Measurements from ENCODE around the gene DDIT4L.
"Not testable (repeated sequence)": the region's sequence is repeated elsewhere in the genome, so short reads cannot be mapped to it uniquely, and the experiment has no call there.

DDIT4L gene

DNA sequence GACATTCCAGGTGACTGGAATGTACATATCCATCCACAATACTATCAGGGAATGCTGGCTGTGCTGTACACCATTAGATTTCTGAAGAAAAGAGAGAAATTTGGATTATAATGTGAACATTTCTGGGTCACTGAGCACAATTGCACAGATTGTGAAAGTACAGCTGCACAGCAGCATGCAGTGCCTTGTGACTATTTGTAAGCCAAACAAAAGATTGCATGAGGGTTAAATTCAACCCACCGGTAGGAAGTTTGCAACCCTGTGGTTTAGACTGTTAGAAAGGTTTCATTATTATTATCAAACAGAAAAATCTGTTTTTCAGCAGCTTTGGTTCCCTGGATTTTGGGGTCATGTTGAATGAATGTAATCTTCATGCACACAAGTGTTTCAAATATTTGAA is 24.5 kb downstream of the DDIT4L start:
- no peak for DNase-seq

DNA sequence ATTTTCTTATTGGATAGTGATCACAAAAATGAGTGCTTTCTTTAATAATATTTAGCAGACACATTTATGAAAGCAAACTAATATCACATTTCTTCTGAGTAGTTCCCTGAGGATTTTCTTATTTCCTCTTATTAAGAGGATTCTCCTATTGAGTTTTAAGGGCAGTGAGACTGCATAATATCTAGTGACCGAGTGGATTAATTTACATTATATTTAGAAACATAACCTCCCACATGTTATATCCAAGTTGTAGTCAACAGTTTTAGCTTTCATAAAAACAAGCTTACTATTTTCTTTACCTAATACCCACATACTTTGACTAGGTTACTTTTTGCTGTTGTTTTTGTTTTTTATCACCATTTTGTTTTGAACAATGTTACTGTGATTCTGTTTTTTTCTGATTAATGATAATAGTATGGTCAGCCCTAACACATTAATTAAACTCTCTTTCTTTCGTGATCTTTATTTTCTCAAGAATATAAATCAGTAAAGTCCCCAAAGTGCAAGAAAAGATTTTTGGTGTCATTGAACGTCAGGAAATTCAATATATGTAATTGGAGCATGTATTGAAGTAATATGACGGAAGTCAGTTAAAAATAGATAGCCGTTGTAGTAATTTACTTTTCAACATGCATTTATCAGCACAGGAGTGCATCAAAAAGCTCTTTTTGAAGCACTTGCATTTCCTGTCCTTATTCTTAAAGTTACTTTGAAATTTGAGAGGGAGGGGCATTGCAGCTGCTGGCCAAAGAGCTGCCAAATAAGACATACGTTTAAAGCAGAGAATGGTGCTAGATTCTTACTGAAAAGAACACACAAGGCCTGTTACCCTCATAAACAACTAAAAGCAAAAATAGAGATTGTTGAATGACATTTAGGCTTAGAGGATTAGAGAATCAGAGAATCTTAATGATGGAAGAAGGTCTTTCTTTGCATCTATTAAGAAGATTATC is 25.2 kb downstream of the DDIT4L start:
- DNase-seq = no peak

DNA sequence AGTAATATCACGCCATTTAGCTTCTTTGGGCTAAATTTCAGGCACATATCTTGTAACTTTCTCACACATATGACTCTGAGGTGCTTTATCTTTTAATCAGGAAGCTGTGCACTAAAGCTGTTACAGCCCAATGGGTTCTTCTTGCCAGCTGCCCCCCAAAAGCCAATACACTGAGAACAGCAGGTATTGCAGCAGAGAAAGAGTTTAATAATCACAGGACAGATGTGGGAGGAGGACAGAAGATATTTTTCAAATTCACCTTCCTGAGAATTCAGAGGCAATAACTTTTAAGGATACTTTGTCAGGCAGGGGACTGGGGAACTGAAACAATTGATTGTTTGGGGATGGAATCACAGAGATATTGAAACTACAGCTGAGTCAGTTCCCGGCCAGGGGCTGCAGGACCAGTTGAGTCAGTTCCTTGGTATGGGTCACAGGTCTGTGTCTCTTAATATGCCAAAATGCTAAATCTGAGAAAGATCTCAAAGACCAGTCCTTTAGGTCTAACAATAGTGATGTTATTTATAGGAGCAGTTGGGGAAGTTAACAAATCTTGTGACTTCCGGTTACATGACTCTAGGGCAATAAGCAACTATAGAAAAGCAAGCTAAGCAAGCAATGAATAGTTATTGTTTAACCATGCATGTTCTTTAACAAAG is 28.1 kb downstream of the DDIT4L start:
- DNase-seq = no peak

DNA sequence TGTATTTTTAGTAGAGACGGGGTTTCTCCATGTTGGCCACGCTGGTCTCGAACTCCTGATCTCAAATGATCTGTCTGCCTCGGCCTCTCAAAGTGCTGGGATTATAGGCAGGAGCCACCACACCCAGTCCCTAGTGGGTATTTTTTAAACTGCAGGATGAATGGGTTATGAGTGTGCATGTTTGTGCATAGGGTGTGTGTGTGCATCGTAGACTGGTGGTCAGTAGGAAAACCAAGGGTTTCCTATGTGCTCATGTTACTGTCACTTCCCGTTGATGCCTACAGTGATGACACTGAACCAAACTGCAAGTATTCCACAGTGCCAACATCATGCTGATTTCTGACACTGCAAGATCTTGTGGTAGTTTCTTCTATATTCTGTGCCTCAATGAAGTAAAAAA is 41.1 kb downstream of the DDIT4L start:
- no peak for DNase-seq

DNA sequence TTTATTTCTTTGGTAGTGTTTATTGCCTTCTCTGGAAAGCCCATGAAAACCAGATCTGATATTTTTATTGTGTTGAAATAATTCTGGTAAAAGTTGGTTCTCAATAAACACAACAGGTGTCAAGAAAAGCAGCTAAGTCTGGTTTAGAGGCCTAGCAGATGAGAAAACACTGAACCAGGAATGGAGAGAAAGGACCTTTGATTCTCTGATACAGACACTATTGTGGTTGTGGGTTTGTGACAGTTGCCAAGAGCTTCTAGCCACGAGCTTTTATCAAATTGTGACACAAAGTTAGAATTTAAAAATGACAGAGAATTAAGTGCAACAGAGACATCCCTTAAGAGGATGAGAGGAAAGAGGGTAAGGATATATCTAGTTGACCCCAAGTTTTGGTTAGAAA is 42.6 kb downstream of the DDIT4L start:
- DNase-seq = no peak

DNA sequence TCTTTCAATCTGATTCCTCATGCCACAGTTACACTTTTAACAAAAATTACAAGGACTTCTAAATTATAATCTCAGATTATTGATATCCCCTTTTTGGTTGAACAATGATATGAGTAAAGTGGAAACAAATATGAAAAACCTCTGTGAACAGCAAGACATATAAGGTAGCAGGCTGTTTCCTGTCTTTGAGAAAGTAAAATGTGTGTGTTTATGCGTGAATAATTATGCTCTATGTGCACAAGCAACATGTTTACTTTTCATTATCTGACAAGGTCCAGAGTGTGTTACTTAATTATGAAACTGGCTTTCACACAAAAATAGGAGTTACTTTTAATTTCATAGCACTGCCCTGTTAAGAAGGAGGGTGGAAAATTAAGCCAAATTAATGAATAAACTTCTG is 43.1 kb downstream of the DDIT4L start:
- no peak for DNase-seq

DNA sequence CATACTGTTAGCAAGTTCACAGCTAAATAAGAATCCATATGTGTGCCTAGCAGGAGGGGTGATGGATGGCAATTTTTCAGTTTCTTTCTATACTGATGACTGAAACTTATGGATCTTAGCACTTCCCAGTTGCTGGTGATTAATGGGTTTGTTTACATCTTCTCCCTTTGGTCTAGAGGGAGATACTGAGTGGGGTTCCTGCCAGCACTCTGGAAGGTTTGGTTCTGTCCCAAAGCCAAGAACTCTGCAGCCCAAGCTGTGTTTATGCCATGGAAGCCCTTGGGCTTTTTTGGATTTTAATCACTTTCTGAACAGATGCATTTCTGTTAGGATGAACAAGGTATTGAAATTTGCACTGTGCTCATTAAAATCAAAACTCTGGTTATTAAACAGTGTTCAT is 43.5 kb downstream of the DDIT4L start:
- DNase-seq = no peak

DNA sequence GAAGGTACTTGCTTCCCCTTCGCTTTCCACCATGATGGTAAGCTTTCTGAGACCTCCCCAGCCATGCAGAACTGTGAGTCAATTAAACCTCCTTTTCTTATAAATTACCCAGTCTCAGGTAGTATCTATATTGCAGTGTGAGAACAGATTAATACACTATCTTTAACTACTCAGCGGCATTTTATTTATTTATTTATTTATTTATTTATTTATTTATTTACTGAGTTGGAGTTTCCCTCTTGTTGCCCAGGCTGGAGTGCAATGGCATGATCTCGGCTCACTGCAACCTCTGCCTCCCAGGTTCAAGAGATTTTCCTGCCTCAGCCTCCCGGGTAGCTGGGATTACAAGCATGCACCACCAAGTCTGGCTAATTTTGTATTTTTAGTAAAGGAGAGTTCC is 52.9 kb downstream of the DDIT4L start:
- DNase-seq = not testable (repeated sequence)
